ENCODE data around the gene ENTR1.

DNA sequence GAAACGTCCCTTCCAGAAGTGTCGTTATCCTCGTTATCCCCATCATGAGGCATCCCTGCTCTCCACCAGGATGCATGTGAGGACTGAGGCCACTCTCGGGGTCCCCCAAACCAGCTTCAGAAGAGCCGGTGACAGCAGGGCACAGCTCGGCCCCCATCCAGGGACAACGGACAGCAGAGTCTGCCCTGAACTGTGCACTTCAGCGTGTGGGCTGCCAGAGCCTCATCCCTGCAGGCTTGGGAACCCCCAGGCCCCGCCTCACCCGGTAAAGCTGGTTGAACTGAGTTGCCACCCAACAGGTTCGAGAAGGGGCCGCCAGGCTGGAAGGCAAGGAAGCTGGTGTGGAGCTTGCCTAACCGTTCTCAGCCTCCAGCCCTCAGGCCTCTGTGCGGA lies 36.2 kb downstream of the ENTR1 start:
- TF ChIP-seq, protein P1, sequence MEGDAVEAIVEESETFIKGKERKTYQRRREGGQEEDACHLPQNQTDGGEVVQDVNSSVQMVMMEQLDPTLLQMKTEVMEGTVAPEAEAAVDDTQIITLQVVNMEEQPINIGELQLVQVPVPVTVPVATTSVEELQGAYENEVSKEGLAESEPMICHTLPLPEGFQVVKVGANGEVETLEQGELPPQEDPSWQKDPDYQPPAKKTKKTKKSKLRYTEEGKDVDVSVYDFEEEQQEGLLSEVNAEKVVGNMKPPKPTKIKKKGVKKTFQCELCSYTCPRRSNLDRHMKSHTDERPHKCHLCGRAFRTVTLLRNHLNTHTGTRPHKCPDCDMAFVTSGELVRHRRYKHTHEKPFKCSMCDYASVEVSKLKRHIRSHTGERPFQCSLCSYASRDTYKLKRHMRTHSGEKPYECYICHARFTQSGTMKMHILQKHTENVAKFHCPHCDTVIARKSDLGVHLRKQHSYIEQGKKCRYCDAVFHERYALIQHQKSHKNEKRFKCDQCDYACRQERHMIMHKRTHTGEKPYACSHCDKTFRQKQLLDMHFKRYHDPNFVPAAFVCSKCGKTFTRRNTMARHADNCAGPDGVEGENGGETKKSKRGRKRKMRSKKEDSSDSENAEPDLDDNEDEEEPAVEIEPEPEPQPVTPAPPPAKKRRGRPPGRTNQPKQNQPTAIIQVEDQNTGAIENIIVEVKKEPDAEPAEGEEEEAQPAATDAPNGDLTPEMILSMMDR (IDR thresholded peaks at IDR 0.05; ENCODE audit: low read length): no peak
- TF ChIP-seq EZH2 (optimal IDR thresholded peaks at IDR 0.05; ENCODE audit: low read depth, low read length) (no peak), EZH2phosphoT487 (IDR thresholded peaks at IDR 0.05; ENCODE audit: low read length) (no peak)
